Activated CD8-positive, alpha-beta T cell treated with anti-CD3 and anti-CD28 coated beads for 36 hours (primary cell): ENCODE data around the gene KIF26A. TPM values are rescaled to one million over a fixed set of nuclear protein-coding genes. Genes with fewer than 3 reads are reported as not detected.
A peak's percentile ranks its signal among the peaks of the same experiment; 100 is the strongest.

Experiments used
- ATAC-seq: fragments of 200-7000 bp; cut with Tn5 transposase; one replicate; pipeline ENCODE4 v1.10.0; 2021; ENCODE audit warnings: mild to moderate bottlenecking, moderate library complexity
- CTCF ChIA-PET: fragments of 350-600 bp; sonication (Branson Sonifier 250); formaldehyde crosslinking; loops from one replicate; lab custom pipeline; 2021; ENCODE audit warnings: antibody characterized with exemption; lab: Charles Lee
- POLR2A ChIA-PET: fragments of 350-600 bp; sonication (Branson Sonifier 250); formaldehyde crosslinking; loops from one replicate; lab custom pipeline; 2021; ENCODE audit warnings: antibody characterized with exemption; lab: Charles Lee
- DNase-seq: peaks from one replicate; pipeline ENCODE4 v3.0.0-alpha.2; 2020
- H3K27ac Mint-ChIP-seq: one replicate; pipeline ENCODE4 v1.8.0; 2021; ENCODE audit warnings: mild to moderate bottlenecking, mixed read lengths
- H3K27me3 Mint-ChIP-seq: one replicate; pipeline ENCODE4 v1.8.0; 2021; ENCODE audit warnings: mixed read lengths
- H3K36me3 Mint-ChIP-seq: one replicate; pipeline ENCODE4 v1.8.0; 2021; ENCODE audit warnings: low read depth, mixed read lengths
- H3K4me1 Mint-ChIP-seq: one replicate; pipeline ENCODE4 v1.8.0; 2021; ENCODE audit warnings: low read depth, mixed read lengths
- H3K4me3 Mint-ChIP-seq: one replicate; pipeline ENCODE4 v1.8.0; 2021; ENCODE audit warnings: mild to moderate bottlenecking, moderate library complexity, mixed read lengths
- H3K9me3 Mint-ChIP-seq: one replicate; pipeline ENCODE4 v1.8.0; 2021; ENCODE audit warnings: mixed read lengths
- CTCF ChIP-seq: fragments of 200-600 bp; IDR thresholded peaks from one replicate; pipeline ENCODE4 v1.8.0; 2022; ENCODE audit warnings: antibody characterized with exemption, mild to moderate bottlenecking
- intact Hi-C: fragments of 100-400 bp; cut with micrococcal nuclease; formaldehyde crosslinking; loops from one replicate; pipeline ENCODE4 v1.10.0; 2022
- total RNA-seq, 2 experiments: library from RNA; stranded (reverse); gene quantifications; one replicate each; pipeline ENCODE4 v1.2.3, GENCODE V29; 2021

The KIF26A gene
- under 1 TPM; 0.59 to 0.65 TPM for total RNA-seq

DNA sequence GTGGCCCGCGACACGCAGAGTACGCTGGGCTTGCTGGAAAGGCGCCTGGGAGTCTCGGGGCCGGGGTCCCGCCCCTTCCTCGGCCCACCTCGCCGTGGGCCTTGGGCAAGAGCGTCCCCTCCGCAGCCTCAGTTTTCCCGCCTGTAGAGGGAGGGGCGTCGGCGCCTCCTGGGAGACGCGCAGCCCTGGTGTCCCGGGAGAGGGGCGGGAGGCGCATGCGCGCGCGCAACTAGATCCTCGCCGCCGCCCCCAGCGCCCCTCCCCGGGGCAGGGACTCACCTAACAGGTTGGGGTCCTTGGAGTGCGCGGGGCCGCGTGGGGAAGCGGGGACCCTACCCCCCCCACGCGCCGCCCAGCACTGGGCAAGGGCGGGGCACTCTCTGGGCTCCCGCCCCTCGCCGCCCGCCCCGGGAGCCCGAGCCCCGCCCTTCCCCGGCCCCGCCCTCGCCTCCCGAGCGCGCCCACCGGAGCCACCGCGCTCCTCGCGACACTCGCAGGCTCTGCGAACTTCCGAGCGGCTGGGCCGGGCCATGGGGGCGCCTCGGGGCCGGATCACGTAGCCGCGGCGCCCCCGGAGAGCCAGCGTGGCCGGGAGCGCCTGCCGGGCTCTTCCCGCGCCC is at the start of gene KIF26A:
TSS of gene KIF26A (plus strand) at position 490 of the 620 bp plus-strand sequence. CDS start 136 bp downstream, outside the sequence.
- Mint-ChIP-seq H3K27me3 (peaks cover 28% of the 10 kb centered on the region), H3K4me3 (peak within 1 kb of the TSS; percentile 55), H3K9me3 (no peaks in the 10 kb centered on the region), H3K4me1 (peaks cover 4% of the 10 kb centered on the region), H3K36me3 (no peaks in the 10 kb centered on the region), H3K27ac (no peak within 1 kb of the TSS)
- DNase-seq (peak; percentile 51), ATAC-seq (peak; percentile 58)
- TF ChIP-seq CTCF: no peak
- intact Hi-C loops: loop anchor here (5.0 kb wide), 1 partner anchor 504 kb away; no protein-coding TSS in a partner anchor
- CTCF ChIA-PET: interaction anchor here (0.7 to 1.3 kb wide), 6 partner anchors 60 to 426 kb away, joined by 3 to 8 read pairs (median 4); no protein-coding TSS in a partner anchor
- POLR2A ChIA-PET: no interaction called here

GRCh38 chr14:104090071-104090748 is 48.2 kb upstream of the KIF26A start:
- ChIA-PET CTCF (interaction anchor here (0.6 kb wide), 1 partner anchor 121 kb away, joined by 3 read pairs; no protein-coding TSS in a partner anchor), POLR2A (no interaction called here)
- DNase-seq: no peak
- ATAC-seq: no peak
- Mint-ChIP-seq H3K27me3 (peaks cover 7% of the 10 kb centered on the region), H3K36me3 (no peaks in the 10 kb centered on the region), H3K27ac (no peak overlapping the region), H3K4me3 (no peak overlapping the region), H3K4me1 (peaks cover 3% of the 10 kb centered on the region), H3K9me3 (no peaks in the 10 kb centered on the region)
- TF ChIP-seq CTCF: no peak
- intact Hi-C loops: no loop called here

- TF ChIP-seq CTCF: no peak
- H3K36me3 Mint-ChIP-seq: no peaks in the 10 kb centered on the region
- POLR2A ChIA-PET: no interaction called here
- intact Hi-C loops: no loop called here
- H3K9me3 Mint-ChIP-seq: no peaks in the 10 kb centered on the region
- DNase-seq (no peak), ATAC-seq (no peak)
- peaks cover 3% of the 10 kb centered on the region for H3K4me1 Mint-ChIP-seq
- no peak overlapping the region for H3K4me3 Mint-ChIP-seq
- H3K27me3 Mint-ChIP-seq: peaks cover 6% of the 10 kb centered on the region
- H3K27ac Mint-ChIP-seq: no peak overlapping the region
- CTCF ChIA-PET: no interaction called here
These were observed 47.1 kb upstream of the KIF26A start for GRCh38 chr14:104091061-104091926.

DNA sequence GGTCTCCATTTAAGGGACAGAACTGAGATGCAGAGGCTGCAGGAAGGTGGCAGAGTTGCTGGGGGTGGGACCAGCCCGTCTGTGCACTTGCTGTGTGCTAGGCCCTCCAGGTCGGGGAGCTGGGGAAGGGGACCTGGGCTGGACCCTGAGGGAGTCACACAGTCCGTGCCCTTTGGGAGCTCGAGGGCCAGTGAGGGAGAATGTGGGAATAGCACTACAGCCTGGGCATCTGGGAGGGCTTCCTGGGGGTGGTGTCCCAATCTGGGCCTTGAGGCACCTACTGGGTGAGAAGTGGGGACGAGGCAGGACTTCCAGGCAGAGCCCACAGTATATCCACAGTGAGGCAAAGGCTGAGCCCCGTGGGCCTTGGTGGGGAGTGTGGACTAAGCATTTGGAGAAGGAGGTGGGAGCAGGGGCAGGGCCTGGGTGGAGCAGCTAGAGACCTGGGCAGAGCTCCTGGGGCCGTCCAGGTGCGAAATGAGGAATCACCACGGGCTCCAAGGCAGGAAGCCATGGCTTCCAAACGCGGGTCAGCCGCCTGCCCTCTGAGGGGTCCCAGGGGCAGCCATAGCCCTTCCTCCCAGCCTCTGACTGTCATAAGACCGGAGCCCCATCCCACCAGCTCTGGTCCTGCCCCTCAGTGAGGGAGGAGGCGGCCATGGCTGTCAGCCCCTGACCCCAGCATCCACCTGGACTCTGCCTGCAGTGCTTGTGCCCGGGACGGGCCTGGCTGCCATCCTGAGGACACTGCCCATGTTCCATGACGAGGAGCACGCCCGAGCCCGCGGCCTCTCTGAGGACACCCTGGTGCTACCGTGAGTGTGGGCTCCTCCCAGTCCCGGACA is 46.2 kb upstream of the KIF26A start:
- no peak for TF ChIP-seq CTCF
- no peak for ATAC-seq
- H3K9me3 Mint-ChIP-seq: no peaks in the 10 kb centered on the region
- intact Hi-C loops: no loop called here
- H3K27me3 Mint-ChIP-seq: peaks cover 2% of the 10 kb centered on the region
- CTCF ChIA-PET: interaction anchor here (0.9 to 1.2 kb wide), 2 partner anchors 15 to 548 kb away, joined by 3 read pairs; no protein-coding TSS in a partner anchor
- DNase-seq: no peak
- H3K4me3 Mint-ChIP-seq: no peak overlapping the region
- peaks cover 3% of the 10 kb centered on the region for H3K4me1 Mint-ChIP-seq
- no peaks in the 10 kb centered on the region for H3K36me3 Mint-ChIP-seq
- H3K27ac Mint-ChIP-seq: no peak overlapping the region
- POLR2A ChIA-PET: no interaction called here
